Airway epithelial cell (primary cell): ENCODE data around the gene NUFIP1. TPM values are rescaled to one million over a fixed set of nuclear protein-coding genes. Genes with fewer than 3 reads are reported as not detected.

Experiments
- total RNA-seq: library from RNA; depleted of rRNA; stranded (reverse); fragments of >200 nt; gene quantifications from 2 replicates; pipeline ENCODE4 v1.2.3, GENCODE V29; 2015

Gene NUFIP1
- total RNA-seq, result 4.1 and 5.9 TPM in 2 replicates

GRCh38 chr13:44989071-44989889 lies at the start of gene NUFIP1, which contains the start of gene GPALPP1:
Gene NUFIP1 (minus strand): TSS chr13:44989471. CDS start chr13:44989436, 35 bp downstream.
Gene GPALPP1 (plus strand): TSS chr13:44989538. CDS start chr13:44989655, 117 bp downstream.

Other genes with a start within 250 kb of the NUFIP1 start
- 12.7 and 15.2 TPM in 2 replicates for gene GPALPP1, start 67 bp upstream of the NUFIP1 start, total RNA-seq
- gene GTF2F2, start 131.0 kb upstream of the NUFIP1 start, total RNA-seq, result 30.2 and 32.4 TPM in 2 replicates
- 0.09 TPM in 1 of 2 replicates, not detected in the other for gene KCTD4, start 211.6 kb upstream of the NUFIP1 start, total RNA-seq